ENCODE results near the gene RBM33. TPM values are rescaled to one million over a fixed set of nuclear protein-coding genes. Genes with fewer than 3 reads are reported as not detected.

RBM33 gene
- total and polyA plus RNA-seq, 2 of the 13 experiments (the other 11 are each of a cell fraction or from before 2014, with no cell fraction given): 12.4 to 28.9 TPM

- TF ChIP-seq NR0B2 (CRISPR knock-in tag; IDR thresholded peaks at IDR 0.05): no peak
- peak; percentile 86 for TF ChIP-seq GZF1 (CRISPR knock-in tag; IDR thresholded peaks at IDR 0.05)
- TF ChIP-seq ZNF879 (CRISPR knock-in tag; IDR thresholded peaks at IDR 0.05): no peak
- TF ChIP-seq NCOA5 (CRISPR knock-in tag; IDR thresholded peaks at IDR 0.05): no peak
- peak; percentile 77 for TF ChIP-seq HNRNPLL (IDR thresholded peaks at IDR 0.05; ENCODE audit: low read depth, low read length, poor library complexity, severe bottlenecking)
- TF ChIP-seq MBD4 (IDR thresholded peaks at IDR 0.05; ENCODE audit: borderline replicate concordance, low read length): no peak
- no peak; the same call in 1 of the 2 replicates for TF ChIP-seq SIN3A (IDR thresholded peaks at IDR 0.05; ENCODE audit: borderline replicate concordance, low read depth, low read length)
- no peak; the same call in 1 of the 2 replicates for TF ChIP-seq ZSCAN25 (CRISPR knock-in tag; IDR thresholded peaks at IDR 0.05)
- no peak for TF ChIP-seq ZNF367 (CRISPR knock-in tag; IDR thresholded peaks at IDR 0.05; ENCODE audit: borderline replicate concordance)
- no peak for TF ChIP-seq MTF1 (CRISPR knock-in tag; IDR thresholded peaks at IDR 0.05)
- peak; percentile 42 for TF ChIP-seq POGZ (CRISPR knock-in tag; IDR thresholded peaks at IDR 0.05)
- no peak; the same call in none of the 2 replicates for TF ChIP-seq ATF7-NPFF (CRISPR knock-in tag; IDR thresholded peaks at IDR 0.05; ENCODE audit: low read depth)
- TF ChIP-seq ZNF142 (CRISPR knock-in tag; IDR thresholded peaks at IDR 0.05): peak; percentile 88; the same call in 1 of the 2 replicates
- TF ChIP-seq PATZ1 (CRISPR knock-in tag; IDR thresholded peaks at IDR 0.05): peak; percentile 47; the same call in 1 of the 2 replicates
- TF ChIP-seq ZNF280B (CRISPR knock-in tag; IDR thresholded peaks at IDR 0.05; ENCODE audit: borderline replicate concordance): peak; percentile 54; the same call in 1 of the 2 replicates
- no peak for TF ChIP-seq ZNF276 (CRISPR knock-in tag; IDR thresholded peaks at IDR 0.05; ENCODE audit: low read depth)
- TF ChIP-seq PHF20 (CRISPR knock-in tag; IDR thresholded peaks at IDR 0.05): peak; percentile 68
Observed at GRCh38 chr7:155644178-155644970, at the start of gene RBM33 (continued).
